GM19372 (cell line): ENCODE measurements around the gene SOCS7.
A peak's percentile ranks its signal among the peaks of the same experiment; 100 is the strongest.

Source experiments
- ATAC-seq: cut with Tn5 transposase; IDR thresholded peaks from one replicate; pipeline ENCODE4 v1.9.1; 2021; ENCODE audit warnings: mild to moderate bottlenecking, low read depth, moderate library complexity; ENCODE audit not compliant: unreplicated experiment

Gene SOCS7

GRCh38 chr17:38351412-38352222 is at the start of gene SOCS7:
Gene SOCS7, plus strand, starts transcription at chr17:38351844. Its CDS starts 209 bp downstream, at chr17:38352053.
- peak; percentile 76 for ATAC-seq

GRCh38 chr17:38315497-38315896 is 36.1 kb upstream of the SOCS7 start:
- ATAC-seq, result no peak

GRCh38 chr17:38317081-38317480 is 34.6 kb upstream of the SOCS7 start:
- no peak for ATAC-seq

- no peak for ATAC-seq
Measured at GRCh38 chr17:38320482-38320881, 31.2 kb upstream of the SOCS7 start.

GRCh38 chr17:38322156-38322779 is 29.4 kb upstream of the SOCS7 start:
- no peak for ATAC-seq

- ATAC-seq, result no peak
Measured at GRCh38 chr17:38322897-38323296, 28.7 kb upstream of the SOCS7 start.

GRCh38 chr17:38324141-38324697 is 27.4 kb upstream of the SOCS7 start:
- no peak for ATAC-seq

- no peak for ATAC-seq
Measured at GRCh38 chr17:38324772-38325171, 26.9 kb upstream of the SOCS7 start.

GRCh38 chr17:38325221-38325851 is 26.3 kb upstream of the SOCS7 start:
- ATAC-seq, result no peak

- ATAC-seq, result no peak
Measured at GRCh38 chr17:38326996-38327792, 24.4 kb upstream of the SOCS7 start.

- no peak for ATAC-seq
Measured at GRCh38 chr17:38327936-38328335, 23.7 kb upstream of the SOCS7 start.

GRCh38 chr17:38328620-38329019 is 23.0 kb upstream of the SOCS7 start:
- ATAC-seq, result no peak

- no peak for ATAC-seq
Measured at GRCh38 chr17:38329284-38329683, 22.4 kb upstream of the SOCS7 start.

- no peak for ATAC-seq
Measured at GRCh38 chr17:38329808-38330730, 21.6 kb upstream of the SOCS7 start.

GRCh38 chr17:38330941-38331411 is 20.7 kb upstream of the SOCS7 start:
- no peak for ATAC-seq

- no peak for ATAC-seq
Measured at GRCh38 chr17:38332735-38333134, 18.9 kb upstream of the SOCS7 start.

- ATAC-seq, result no peak
Measured at GRCh38 chr17:38333635-38334295, 17.9 kb upstream of the SOCS7 start.

- ATAC-seq, result no peak
Measured at GRCh38 chr17:38334480-38335364, 16.9 kb upstream of the SOCS7 start.
